Osteocyte (in vitro differentiated cells): ENCODE measurements around the gene RALGPS1. TPM values are rescaled to one million over a fixed set of nuclear protein-coding genes. Genes with fewer than 3 reads are reported as not detected.

Source experiments
- DNase-seq: peaks from one replicate; pipeline ENCODE4 v3.0.0; 2021; ENCODE audit warnings: mixed read lengths; ENCODE audit not compliant: unreplicated experiment; ENCODE audit errors: extremely low spot score
- H3K27ac Mint-ChIP-seq: one replicate; pipeline ENCODE4 v1.8.0; 2021; ENCODE audit warnings: mild to moderate bottlenecking, mixed read lengths; ENCODE audit not compliant: unreplicated experiment
- H3K27me3 Mint-ChIP-seq: one replicate; pipeline ENCODE4 v1.8.0; 2021; ENCODE audit warnings: mixed read lengths; ENCODE audit not compliant: unreplicated experiment
- H3K36me3 Mint-ChIP-seq: one replicate; pipeline ENCODE4 v1.8.0; 2021; ENCODE audit warnings: mixed read lengths; ENCODE audit not compliant: unreplicated experiment
- H3K4me1 Mint-ChIP-seq: one replicate; pipeline ENCODE4 v1.8.0; 2021; ENCODE audit warnings: mixed read lengths; ENCODE audit not compliant: unreplicated experiment
- H3K4me3 Mint-ChIP-seq: one replicate; pipeline ENCODE4 v1.8.0; 2021; ENCODE audit warnings: mild to moderate bottlenecking, moderate library complexity, mixed read lengths; ENCODE audit not compliant: unreplicated experiment
- H3K9me3 Mint-ChIP-seq: one replicate; pipeline ENCODE4 v1.8.0; 2021; ENCODE audit warnings: mixed read lengths; ENCODE audit not compliant: unreplicated experiment
- CTCF ChIP-seq: fragments of 200-600 bp; sonication (generic); IDR thresholded peaks from 2 replicates; pipeline ENCODE4 v1.5.0; 2021; ENCODE audit warnings: antibody characterized with exemption, mild to moderate bottlenecking, moderate library complexity
- total RNA-seq: library from RNA; stranded (reverse); gene quantifications from 2 replicates; pipeline ENCODE4 v1.2.1, GENCODE V29; 2021

The RALGPS1 gene
- total RNA-seq, 1 donor from 2014 or later, result 9.9 TPM

DNA sequence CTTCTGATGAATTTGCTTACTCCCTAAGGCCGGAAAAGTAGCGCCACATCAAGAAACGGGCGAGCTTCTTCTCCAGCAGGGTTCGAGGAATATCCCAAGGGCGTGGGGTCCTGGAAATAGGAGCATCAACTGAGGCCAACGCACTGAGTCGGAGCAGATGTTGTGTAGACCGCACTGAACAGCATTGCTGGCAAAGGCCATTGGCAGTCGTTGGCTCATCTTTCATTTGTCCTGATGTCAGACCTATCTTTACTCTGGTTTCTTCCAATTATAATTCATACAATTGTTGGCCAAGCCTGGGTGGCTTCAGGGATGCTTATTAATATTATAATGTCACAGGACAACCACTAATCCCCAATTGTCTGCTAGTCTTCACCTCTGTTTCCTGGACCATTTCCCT is 27.7 kb upstream of the RALGPS1 start:
- no peaks in the 10 kb centered on the region for H3K4me1 Mint-ChIP-seq
- DNase-seq, result no peak
- H3K27me3 Mint-ChIP-seq, result no peaks in the 10 kb centered on the region
- TF ChIP-seq CTCF, result no peak
- H3K4me3 Mint-ChIP-seq, result no peak overlapping the region
- H3K36me3 Mint-ChIP-seq, result peaks cover 5% of the 10 kb centered on the region
- H3K9me3 Mint-ChIP-seq, result no peaks in the 10 kb centered on the region
- H3K27ac Mint-ChIP-seq, result no peak overlapping the region

- TF ChIP-seq CTCF, result no peak
- Mint-ChIP-seq H3K4me3 (no peak overlapping the region), H3K36me3 (no peaks in the 10 kb centered on the region), H3K27ac (no peak overlapping the region), H3K4me1 (no peaks in the 10 kb centered on the region), H3K27me3 (no peaks in the 10 kb centered on the region), H3K9me3 (no peaks in the 10 kb centered on the region)
- no peak for DNase-seq
Observed at GRCh38 chr9:126891676-126892075, 22.9 kb upstream of the RALGPS1 start.

DNA sequence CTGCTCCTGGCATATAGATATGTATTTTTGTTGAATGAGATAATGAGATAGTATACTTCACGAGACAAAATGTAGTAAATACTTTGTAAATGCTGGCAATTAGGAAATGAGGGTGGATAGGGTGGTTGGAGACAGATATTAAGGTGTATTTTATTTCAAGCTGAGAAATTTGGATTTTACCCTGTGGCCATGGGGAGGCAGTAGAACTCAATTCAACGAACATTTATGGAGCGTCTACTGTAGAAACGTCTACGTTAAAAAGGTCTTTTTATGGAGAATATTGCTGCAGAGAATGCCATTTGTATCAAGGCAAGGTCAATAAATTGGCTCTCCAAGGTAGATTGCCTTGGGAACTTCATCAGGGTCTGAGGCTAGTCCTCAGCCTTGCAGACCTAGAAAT is 21.5 kb upstream of the RALGPS1 start:
- Mint-ChIP-seq H3K27me3 (no peaks in the 10 kb centered on the region), H3K4me1 (no peaks in the 10 kb centered on the region), H3K27ac (no peak overlapping the region), H3K9me3 (no peaks in the 10 kb centered on the region), H3K4me3 (no peak overlapping the region), H3K36me3 (no peaks in the 10 kb centered on the region)
- no peak for DNase-seq
- no peak for TF ChIP-seq CTCF

DNA sequence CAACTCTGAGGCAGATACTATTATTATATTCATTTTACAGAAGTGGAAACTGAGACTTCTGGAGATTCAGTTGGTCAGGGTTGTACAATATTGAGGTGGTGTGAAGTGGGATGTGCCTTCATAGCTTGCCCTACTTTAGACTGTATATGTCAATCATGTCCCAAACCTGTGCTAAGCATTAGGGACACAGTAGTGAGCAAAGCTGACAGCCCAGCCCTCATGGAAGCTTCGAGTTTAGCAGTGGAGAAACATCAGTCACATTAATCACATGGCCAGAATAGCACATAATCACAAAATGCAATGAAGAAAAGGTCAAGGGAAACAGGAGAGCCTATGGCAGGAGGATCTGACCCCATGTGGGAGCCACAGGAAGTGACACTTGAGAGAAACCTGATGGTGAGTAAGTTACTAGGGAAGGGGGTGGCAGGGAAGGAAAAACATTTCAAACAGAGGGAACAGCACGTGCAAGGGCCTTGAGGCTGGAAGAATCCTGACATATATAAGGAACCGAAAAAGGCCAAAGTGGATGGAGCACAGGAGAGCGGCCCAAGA is 20.5 kb upstream of the RALGPS1 start:
- Mint-ChIP-seq H3K27ac (no peak overlapping the region), H3K36me3 (no peaks in the 10 kb centered on the region), H3K27me3 (no peaks in the 10 kb centered on the region), H3K4me1 (no peaks in the 10 kb centered on the region), H3K9me3 (no peaks in the 10 kb centered on the region), H3K4me3 (no peak overlapping the region)
- no peak for DNase-seq
- no peak for TF ChIP-seq CTCF

GRCh38 chr9:126902210-126902609 is 12.4 kb upstream of the RALGPS1 start:
- Mint-ChIP-seq H3K36me3 (no peaks in the 10 kb centered on the region), H3K27ac (no peak overlapping the region), H3K27me3 (peaks cover 17% of the 10 kb centered on the region), H3K4me1 (no peaks in the 10 kb centered on the region), H3K4me3 (no peak overlapping the region), H3K9me3 (peaks cover 8% of the 10 kb centered on the region)
- no peak for TF ChIP-seq CTCF
- no peak for DNase-seq
